ENCODE measurements around the gene CRIM1.

Gene CRIM1

GRCh38 chr2:36487947-36488346 lies 132.4 kb downstream of the CRIM1 start:
- DNase-seq, result no peak

GRCh38 chr2:36489281-36489680 lies 133.7 kb downstream of the CRIM1 start:
- DNase-seq, result no peak

GRCh38 chr2:36490749-36491148 lies 135.2 kb downstream of the CRIM1 start:
- DNase-seq, result no peak

- DNase-seq, result no peak
Observed at GRCh38 chr2:36492216-36492945, 136.8 kb downstream of the CRIM1 start.

GRCh38 chr2:36493306-36493705 lies 137.7 kb downstream of the CRIM1 start:
- DNase-seq, result no peak

GRCh38 chr2:36497570-36498163 lies 142.1 kb downstream of the CRIM1 start:
- DNase-seq, result no peak

- DNase-seq, result no peak
Observed at GRCh38 chr2:36499128-36499820, 143.7 kb downstream of the CRIM1 start.

GRCh38 chr2:36500072-36500471 lies 144.5 kb downstream of the CRIM1 start:
- no peak for DNase-seq

- no peak for DNase-seq
Observed at GRCh38 chr2:36502081-36502480, 146.5 kb downstream of the CRIM1 start.

- peak in 1 of 5 donors; percentile 41 for DNase-seq
Observed at GRCh38 chr2:36507408-36507812, 151.8 kb downstream of the CRIM1 start.

GRCh38 chr2:36509075-36509474 lies 153.5 kb downstream of the CRIM1 start:
- no peak for DNase-seq

GRCh38 chr2:36511858-36512603 lies 156.5 kb downstream of the CRIM1 start:
- DNase-seq, result no peak

GRCh38 chr2:36512705-36513104 lies 157.1 kb downstream of the CRIM1 start:
- DNase-seq, result no peak

- no peak for DNase-seq
Observed at GRCh38 chr2:36513661-36514060, 158.1 kb downstream of the CRIM1 start.

GRCh38 chr2:36515538-36515937 lies 160.0 kb downstream of the CRIM1 start:
- DNase-seq, result no peak

- no peak for DNase-seq
Observed at GRCh38 chr2:36516136-36516870, 160.7 kb downstream of the CRIM1 start.

GRCh38 chr2:36520431-36520830 lies 164.9 kb downstream of the CRIM1 start:
- no peak for DNase-seq

- no peak for DNase-seq
Observed at GRCh38 chr2:36523153-36523552, 167.6 kb downstream of the CRIM1 start.

GRCh38 chr2:36525245-36525644 lies 169.7 kb downstream of the CRIM1 start:
- no peak for DNase-seq

- DNase-seq, result no peak
Observed at GRCh38 chr2:36526226-36526625, 170.6 kb downstream of the CRIM1 start.

- DNase-seq, result no peak
Observed at GRCh38 chr2:36528274-36528673, 172.7 kb downstream of the CRIM1 start.

GRCh38 chr2:36528766-36529392 lies 173.3 kb downstream of the CRIM1 start:
- no peak for DNase-seq

Measured in T-helper 1 cell (primary cell).